Epithelial cell of esophagus (primary cell): Measurements from ENCODE around the gene NEK10.

Experiments used
- DNase-seq: peaks from one replicate; pipeline ENCODE4 v3.0.0; 2010; ENCODE audit warnings: low read depth
- H3K4me3 ChIP-seq: 2 replicates; pipeline ENCODE4 v1.5.1; 2011; ENCODE audit warnings: mild to moderate bottlenecking, low read length, control low read depth
- CTCF ChIP-seq: IDR thresholded peaks from 2 replicates; pipeline ENCODE4 v1.5.1; 2011; ENCODE audit warnings: low read depth, mild to moderate bottlenecking, low read length, control low read depth, inconsistent platforms; ENCODE audit not compliant: insufficient read depth; ENCODE audit errors: missing control alignments

NEK10 gene

GRCh38 chr3:27185231-27185989 is 183.8 kb downstream of the NEK10 start:
- H3K4me3 ChIP-seq, result no peak overlapping the region
- TF ChIP-seq CTCF, result no peak
- no peak for DNase-seq

DNA sequence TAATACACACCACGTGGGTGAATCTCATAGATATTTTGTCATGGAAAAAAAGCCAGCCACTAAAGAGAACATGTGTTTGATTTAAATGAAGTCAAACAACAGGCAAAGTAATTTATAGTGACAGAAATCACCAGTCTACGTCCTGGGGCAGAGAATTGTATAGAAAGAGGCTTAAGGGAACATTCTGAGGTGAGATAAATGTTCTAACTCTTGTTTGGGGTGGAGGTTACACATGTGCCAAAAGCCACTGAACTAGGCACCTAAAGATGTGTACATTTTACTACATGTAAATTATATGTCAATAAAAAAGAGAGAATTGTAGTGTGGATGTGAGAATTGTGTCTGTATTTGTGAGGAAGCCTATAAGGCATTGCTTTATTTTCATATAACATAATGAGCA is 184.9 kb downstream of the NEK10 start:
- H3K4me3 ChIP-seq, result no peak overlapping the region
- no peak for DNase-seq
- TF ChIP-seq CTCF, result no peak

GRCh38 chr3:27176256-27176655 is 192.9 kb downstream of the NEK10 start:
- TF ChIP-seq CTCF, result no peak
- no peak overlapping the region for H3K4me3 ChIP-seq
- DNase-seq, result no peak

DNA sequence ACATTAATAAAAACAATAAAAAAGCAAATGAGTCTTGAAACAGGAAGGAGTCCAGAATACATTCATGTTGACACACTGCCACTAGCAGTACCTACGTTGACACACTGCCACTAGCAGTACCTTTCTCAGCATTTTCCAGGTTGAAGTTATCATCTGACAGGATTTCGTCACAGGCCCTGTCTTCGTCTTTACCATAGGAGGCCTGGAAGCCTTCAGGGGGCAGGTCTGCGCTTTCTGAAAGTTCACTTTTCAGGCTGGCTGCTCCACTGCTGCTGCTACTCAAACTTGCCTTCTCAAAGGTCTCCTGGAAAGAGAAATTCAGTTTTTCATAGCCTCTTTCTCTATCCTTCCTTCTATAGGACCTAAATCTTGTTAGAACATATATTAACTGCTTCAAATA is 194.7 kb downstream of the NEK10 start:
- no peak for DNase-seq

GRCh38 chr3:27171113-27171512 is 198.1 kb downstream of the NEK10 start:
- TF ChIP-seq CTCF, result no peak
- no peak overlapping the region for H3K4me3 ChIP-seq
- DNase-seq, result no peak

More for the DNA sequence above, 194.7 kb downstream of the NEK10 start:
- no peak overlapping the region for H3K4me3 ChIP-seq
- no peak for TF ChIP-seq CTCF

DNA sequence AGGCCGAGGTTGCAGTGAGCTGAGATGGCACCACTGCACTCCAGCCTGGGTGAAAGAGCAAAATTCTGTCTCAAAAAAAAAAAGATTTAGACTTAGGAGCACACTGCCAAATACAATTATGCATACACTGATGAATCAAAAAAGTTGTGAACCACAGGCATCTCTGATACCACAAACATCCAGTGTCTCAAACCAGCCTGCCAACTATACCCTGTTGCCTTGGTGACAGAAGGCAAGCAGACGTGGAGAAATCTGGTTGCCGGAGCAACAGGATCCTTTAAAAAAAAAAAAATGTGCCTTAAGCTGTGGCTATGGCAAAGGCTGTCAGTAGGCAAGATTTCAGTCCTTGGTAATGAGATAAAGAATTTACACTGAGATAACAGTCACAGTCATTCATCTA is 202.3 kb downstream of the NEK10 start:
- H3K4me3 ChIP-seq, result no peak overlapping the region
- DNase-seq, result peak; percentile 19
- no peak for TF ChIP-seq CTCF

DNA sequence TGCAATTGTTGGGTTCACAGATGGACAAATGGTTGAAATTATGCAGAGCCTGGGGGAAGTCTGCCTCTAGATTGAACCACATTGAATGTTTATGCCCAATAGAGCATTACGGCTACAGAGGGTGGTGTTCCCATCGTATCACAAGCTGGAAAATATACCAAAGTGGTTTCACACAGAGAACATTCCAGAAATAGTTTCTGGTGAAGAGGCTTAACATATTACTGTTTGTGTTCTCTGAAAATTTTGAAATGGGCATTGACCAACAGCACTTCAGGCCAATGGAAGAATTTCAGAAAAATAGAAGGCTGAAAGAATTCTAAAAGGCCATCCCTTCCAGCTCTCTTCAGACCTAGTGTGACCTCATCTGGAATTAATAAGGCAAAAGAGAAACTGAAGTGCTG is 203.9 kb downstream of the NEK10 start:
- no peak for TF ChIP-seq CTCF
- no peak overlapping the region for H3K4me3 ChIP-seq
- DNase-seq, result no peak
